Measurements from ENCODE around the gene PELO. TPM values are rescaled to one million over a fixed set of nuclear protein-coding genes. Genes with fewer than 3 reads are reported as not detected.

PELO gene
- polyA plus RNA-seq, 1 donor (not counting 4 experiments of a cell fraction or from before 2014, with no cell fraction given): 10.6 TPM

- DNase-seq (ENCODE audit: low read depth, low spot score): no peak
- Histone ChIP-seq H3K4me2 (ENCODE audit: control insufficient read depth, extremely low read depth, insufficient read depth, low read depth, low read length) (no peak overlapping the region), H3K4me3 (ENCODE audit: control insufficient read depth in 2 of 3, extremely low read depth in 1 of 3, insufficient read depth in 2 of 3, low read depth in 1 of 3, low read length in 3 of 3) (no peak overlapping the region), H3K9ac (ENCODE audit: control insufficient read depth, extremely low read depth, insufficient read depth, low read length) (no peak overlapping the region), H3K9me1 (ENCODE audit: control insufficient read depth, extremely low read depth, insufficient read depth, low read length) (no peaks in the 10 kb centered on the region), H3K9me3 (ENCODE audit: control insufficient read depth, low read depth, low read length) (no peaks in the 10 kb centered on the region), H3K4me1 (ENCODE audit: control insufficient read depth, extremely low read depth, insufficient read depth, low read length) (peaks cover 8% of the 10 kb centered on the region), H3K36me3 (ENCODE audit: control insufficient read depth in 2 of 2, extremely low read depth in 1 of 2, insufficient read depth in 2 of 2, low read length in 2 of 2) (no peaks in the 10 kb centered on the region), H3K79me2 (ENCODE audit: control insufficient read depth, insufficient read depth, low read length) (no peaks in the 10 kb centered on the region), H2AFZ (ENCODE audit: control insufficient read depth, low read length) (no peak overlapping the region), H3K27me3 (ENCODE audit: control insufficient read depth, extremely low read depth, insufficient read depth, low read length) (no peaks in the 10 kb centered on the region), H4K20me1 (ENCODE audit: control insufficient read depth, extremely low read depth, insufficient read depth, low read length) (no peaks in the 10 kb centered on the region), H3K27ac (ENCODE audit: control insufficient read depth, insufficient read depth, low read length) (no peak overlapping the region)
- no peak for FAIRE-seq
- TF ChIP-seq EZH2 (IDR thresholded peaks at IDR 0.05; ENCODE audit: low read length) (no peak), CTCF (optimal IDR thresholded peaks at IDR 0.05 in 1 of 3, IDR thresholded peaks at IDR 0.05 in 1 of 3, conservative IDR thresholded peaks at IDR 0.05 in 1 of 3; ENCODE audit: extremely low read depth in 1 of 3, insufficient read depth in 2 of 3, low read length in 3 of 3) (no peak)
- dilution Hi-C loops (cut with MboI; ENCODE audit: extremely low pct_ligation_motif_present, low sequenced_read_pairs): no loop called here
These were observed 2.1 kb downstream of the PELO start for GRCh38 chr5:52789851-52790250.

GRCh38 chr5:52791366-52791765 lies 3.6 kb downstream of the PELO start:
- H3K4me2 ChIP-seq (ENCODE audit: control insufficient read depth, extremely low read depth, insufficient read depth, low read depth, low read length): no peak overlapping the region
- no peak overlapping the region for H3K27ac ChIP-seq (ENCODE audit: control insufficient read depth, insufficient read depth, low read length)

More at GRCh38 chr5:52791366-52791765, 3.6 kb downstream of the PELO start:
- H3K27me3 ChIP-seq (ENCODE audit: control insufficient read depth, extremely low read depth, insufficient read depth, low read length): no peaks in the 10 kb centered on the region
- H3K9me3 ChIP-seq (ENCODE audit: control insufficient read depth, low read depth, low read length): no peaks in the 10 kb centered on the region
- TF ChIP-seq CTCF (optimal IDR thresholded peaks at IDR 0.05 in 1 of 3, IDR thresholded peaks at IDR 0.05 in 1 of 3, conservative IDR thresholded peaks at IDR 0.05 in 1 of 3; ENCODE audit: extremely low read depth in 1 of 3, insufficient read depth in 2 of 3, low read length in 3 of 3) (no peak), EZH2 (IDR thresholded peaks at IDR 0.05; ENCODE audit: low read length) (no peak)
- no peaks in the 10 kb centered on the region for H4K20me1 ChIP-seq (ENCODE audit: control insufficient read depth, extremely low read depth, insufficient read depth, low read length)
- H3K4me3 ChIP-seq (ENCODE audit: control insufficient read depth in 2 of 3, extremely low read depth in 1 of 3, insufficient read depth in 2 of 3, low read depth in 1 of 3, low read length in 3 of 3): no peak overlapping the region
- H3K9ac ChIP-seq (ENCODE audit: control insufficient read depth, extremely low read depth, insufficient read depth, low read length): no peak overlapping the region
- dilution Hi-C loops (cut with MboI; ENCODE audit: extremely low pct_ligation_motif_present, low sequenced_read_pairs): no loop called here
- H3K36me3 ChIP-seq (ENCODE audit: control insufficient read depth in 2 of 2, extremely low read depth in 1 of 2, insufficient read depth in 2 of 2, low read length in 2 of 2): no peaks in the 10 kb centered on the region
- peaks cover 8% of the 10 kb centered on the region for H3K4me1 ChIP-seq (ENCODE audit: control insufficient read depth, extremely low read depth, insufficient read depth, low read length)
- H2AFZ ChIP-seq (ENCODE audit: control insufficient read depth, low read length): no peak overlapping the region
- H3K79me2 ChIP-seq (ENCODE audit: control insufficient read depth, insufficient read depth, low read length): no peaks in the 10 kb centered on the region
- H3K9me1 ChIP-seq (ENCODE audit: control insufficient read depth, extremely low read depth, insufficient read depth, low read length): no peaks in the 10 kb centered on the region
- FAIRE-seq (no peak), DNase-seq (ENCODE audit: low read depth, low spot score) (no peak)
